ENCODE results near the gene MRPL19.

Gene MRPL19

GRCh38 chr2:75632813-75633212 is 13.8 kb upstream of the MRPL19 start:
- peaks cover 32% of the 10 kb centered on the region for H3K27me3 Mint-ChIP-seq
- no peak for DNase-seq
- no peaks in the 10 kb centered on the region for H3K36me3 Mint-ChIP-seq (ENCODE audit: low read depth)
- peaks cover 1% of the 10 kb centered on the region for H3K4me1 Mint-ChIP-seq (ENCODE audit: low read depth)
- H3K27ac Mint-ChIP-seq = no peak overlapping the region
- H3K4me3 Mint-ChIP-seq = no peak overlapping the region
- no peaks in the 10 kb centered on the region for H3K9me3 Mint-ChIP-seq

DNA sequence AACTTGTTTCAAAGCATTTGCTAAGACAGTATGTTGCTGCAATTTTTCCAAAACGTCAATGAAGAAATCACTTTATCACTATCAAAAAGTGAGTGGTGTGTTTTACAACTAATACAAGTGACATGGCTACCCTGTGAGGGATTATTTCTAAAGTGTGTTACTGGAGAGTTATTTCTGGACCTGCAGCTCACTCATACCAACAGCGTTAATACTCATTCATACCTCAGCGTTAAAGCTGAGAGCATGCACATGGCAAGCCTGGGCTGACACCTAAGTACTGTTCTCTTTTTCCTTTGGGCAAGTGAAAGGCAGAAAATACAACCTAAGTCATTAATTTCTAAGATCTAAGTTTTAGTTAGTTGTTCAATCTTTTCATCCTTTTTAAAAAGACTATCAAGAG is 13.0 kb upstream of the MRPL19 start:
- Mint-ChIP-seq H3K27ac (no peak overlapping the region), H3K9me3 (no peaks in the 10 kb centered on the region), H3K36me3 (ENCODE audit: low read depth) (no peaks in the 10 kb centered on the region), H3K27me3 (peaks cover 38% of the 10 kb centered on the region), H3K4me3 (no peak overlapping the region), H3K4me1 (ENCODE audit: low read depth) (no peaks in the 10 kb centered on the region)
- DNase-seq = no peak

DNA sequence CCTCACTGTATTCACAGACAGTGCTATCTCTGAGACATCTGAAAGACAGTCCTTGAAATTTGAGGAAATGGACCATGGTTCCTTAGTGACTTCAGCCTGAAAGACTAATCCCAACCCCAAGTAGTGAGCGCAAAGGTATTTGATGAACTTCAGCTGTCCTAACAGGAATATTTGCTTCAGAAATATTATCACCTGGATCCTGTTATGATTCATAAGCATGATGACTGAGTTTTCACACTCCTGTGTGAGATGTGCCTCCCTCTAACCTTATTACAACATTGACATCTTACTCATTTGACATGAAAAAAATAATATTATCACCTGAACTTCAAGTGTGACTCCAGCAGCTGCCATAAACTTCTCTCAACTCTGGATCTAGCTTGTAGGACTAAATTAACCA is 11.6 kb upstream of the MRPL19 start:
- DNase-seq = no peak
- Mint-ChIP-seq H3K4me3 (no peak overlapping the region), H3K9me3 (no peaks in the 10 kb centered on the region), H3K4me1 (ENCODE audit: low read depth) (no peaks in the 10 kb centered on the region), H3K27ac (no peak overlapping the region), H3K36me3 (ENCODE audit: low read depth) (no peaks in the 10 kb centered on the region), H3K27me3 (peaks cover 41% of the 10 kb centered on the region)

DNA sequence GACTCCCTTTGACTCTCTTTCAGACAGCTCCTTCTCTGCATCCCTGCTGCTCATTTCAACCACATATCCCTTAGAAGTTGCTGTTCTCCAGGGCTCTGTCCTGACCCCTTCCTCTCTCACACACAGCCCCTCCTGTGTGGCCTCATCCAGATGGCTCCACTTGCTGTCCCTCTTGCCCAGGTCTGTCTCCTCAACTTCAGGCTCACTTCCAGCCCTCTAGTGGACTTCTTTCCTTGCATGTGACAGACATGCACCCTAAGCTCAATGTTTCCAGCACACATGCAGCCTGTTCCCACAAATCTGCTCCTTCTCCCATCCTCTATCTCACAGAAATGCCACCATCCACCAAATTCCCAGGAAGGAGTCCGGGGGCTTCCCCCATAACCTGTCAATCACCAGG is 9.0 kb upstream of the MRPL19 start:
- Mint-ChIP-seq H3K4me3 (no peak overlapping the region), H3K27me3 (peaks cover 30% of the 10 kb centered on the region), H3K9me3 (no peaks in the 10 kb centered on the region), H3K27ac (no peak overlapping the region), H3K36me3 (ENCODE audit: low read depth) (no peaks in the 10 kb centered on the region), H3K4me1 (ENCODE audit: low read depth) (peaks cover 6% of the 10 kb centered on the region)
- no peak for DNase-seq

GRCh38 chr2:75640621-75641121 is 5.9 kb upstream of the MRPL19 start:
- Mint-ChIP-seq H3K36me3 (ENCODE audit: low read depth) (no peaks in the 10 kb centered on the region), H3K9me3 (no peaks in the 10 kb centered on the region), H3K4me1 (ENCODE audit: low read depth) (peaks cover 6% of the 10 kb centered on the region), H3K27me3 (peaks cover 29% of the 10 kb centered on the region), H3K4me3 (no peak overlapping the region), H3K27ac (no peak overlapping the region)
- DNase-seq = peak; percentile 61

DNA sequence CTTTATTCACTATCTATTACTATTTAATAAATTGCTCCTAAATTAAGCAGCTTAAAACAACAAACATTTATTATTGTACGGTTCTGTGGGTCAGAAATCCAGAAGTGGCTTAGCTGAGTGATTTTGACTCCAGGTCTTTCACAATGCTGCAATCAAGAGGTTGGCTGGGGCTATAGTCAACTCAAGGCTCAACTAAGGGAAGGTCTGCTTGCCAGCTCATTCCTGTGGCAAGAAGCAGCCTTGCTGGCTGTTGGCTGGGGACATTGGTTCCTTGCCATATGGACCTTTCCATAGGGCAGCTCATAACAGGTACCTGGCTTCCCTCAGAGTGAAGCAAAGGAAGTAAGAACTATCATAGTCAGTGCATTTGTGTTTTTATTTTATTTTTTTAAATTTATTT is 5.0 kb upstream of the MRPL19 start:
- DNase-seq = no peak
- Mint-ChIP-seq H3K9me3 (no peaks in the 10 kb centered on the region), H3K27me3 (peaks cover 22% of the 10 kb centered on the region), H3K36me3 (ENCODE audit: low read depth) (peaks cover under 1% of the 10 kb centered on the region), H3K27ac (no peak overlapping the region), H3K4me3 (no peak overlapping the region), H3K4me1 (ENCODE audit: low read depth) (peaks cover 12% of the 10 kb centered on the region)

- H3K9me3 Mint-ChIP-seq = no peaks in the 10 kb centered on the region
These were observed 2.6 kb upstream of the MRPL19 start for GRCh38 chr2:75643980-75644379.

DNA sequence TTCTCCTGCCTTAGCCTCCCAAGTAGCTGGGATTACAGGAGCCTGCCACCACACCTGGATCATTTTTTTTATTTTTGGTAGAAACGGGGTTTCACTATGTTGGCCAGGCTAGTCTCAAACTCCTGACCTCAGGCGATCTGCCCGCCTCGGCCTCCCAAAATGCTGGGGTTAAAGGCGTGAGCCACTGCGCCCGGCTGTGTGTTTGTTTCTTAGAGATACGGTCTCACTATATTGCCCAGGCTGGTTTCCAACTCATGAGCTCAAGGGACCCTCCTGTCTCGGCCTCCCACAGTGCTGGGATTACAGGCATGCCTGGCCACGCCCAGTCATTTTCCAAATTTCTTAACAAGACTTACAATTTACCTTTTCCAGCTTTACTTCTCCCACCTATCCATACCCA is 940 bp upstream of the MRPL19 start:
- Mint-ChIP-seq H3K27ac (no peak overlapping the region), H3K4me3 (peak overlapping the region; percentile 94), H3K9me3 (no peaks in the 10 kb centered on the region), H3K4me1 (ENCODE audit: low read depth) (peaks cover 40% of the 10 kb centered on the region), H3K36me3 (ENCODE audit: low read depth) (peaks cover 39% of the 10 kb centered on the region), H3K27me3 (no peaks in the 10 kb centered on the region)
- no peak for DNase-seq

More at GRCh38 chr2:75643980-75644379, 2.6 kb upstream of the MRPL19 start:
- no peak for DNase-seq
- Mint-ChIP-seq H3K27me3 (peaks cover 7% of the 10 kb centered on the region), H3K27ac (no peak overlapping the region), H3K4me3 (no peak overlapping the region), H3K36me3 (ENCODE audit: low read depth) (peaks cover 22% of the 10 kb centered on the region), H3K4me1 (ENCODE audit: low read depth) (peaks cover 28% of the 10 kb centered on the region)

DNA sequence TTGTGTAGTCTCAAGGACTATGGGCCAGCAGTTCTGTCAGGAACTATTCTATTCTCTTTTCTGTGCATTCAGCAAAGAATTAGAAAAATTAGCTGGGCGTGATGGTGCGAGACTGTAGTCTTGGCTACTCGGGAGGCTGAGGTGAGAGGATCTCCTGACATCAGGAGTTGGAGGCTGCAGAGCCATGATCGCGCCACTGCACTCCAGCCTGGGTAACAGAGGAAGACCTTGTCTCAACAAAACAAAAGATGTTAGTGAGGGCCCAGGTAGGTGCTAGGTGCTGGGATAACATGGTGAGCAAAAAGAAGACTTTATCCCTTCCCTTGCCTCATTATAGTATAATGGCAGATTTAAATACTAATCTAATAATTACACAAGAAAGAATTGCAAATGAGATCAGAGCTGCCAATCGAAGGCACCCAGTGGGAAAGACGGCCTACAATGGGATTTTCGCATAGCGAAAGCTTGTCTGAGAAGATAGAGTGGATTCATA is 447 bp upstream of the MRPL19 start:
- H3K4me1 Mint-ChIP-seq (ENCODE audit: low read depth) = peaks cover 37% of the 10 kb centered on the region
- no peak for DNase-seq
- H3K9me3 Mint-ChIP-seq = no peaks in the 10 kb centered on the region
- H3K27me3 Mint-ChIP-seq = no peaks in the 10 kb centered on the region
- peaks cover 44% of the 10 kb centered on the region for H3K36me3 Mint-ChIP-seq (ENCODE audit: low read depth)
- peak overlapping the region; percentile 96 for H3K27ac Mint-ChIP-seq
- H3K4me3 Mint-ChIP-seq = peak overlapping the region; percentile 94

GRCh38 chr2:75647771-75648170 is 1.2 kb downstream of the MRPL19 start:
- Mint-ChIP-seq H3K4me1 (ENCODE audit: low read depth) (peaks cover 45% of the 10 kb centered on the region), H3K4me3 (peak overlapping the region; percentile 94), H3K27me3 (no peaks in the 10 kb centered on the region), H3K27ac (peak overlapping the region; percentile 96), H3K36me3 (ENCODE audit: low read depth) (peaks cover 59% of the 10 kb centered on the region), H3K9me3 (no peaks in the 10 kb centered on the region)
- no peak for DNase-seq

GRCh38 chr2:75654012-75654411 is 7.4 kb downstream of the MRPL19 start:
- Mint-ChIP-seq H3K4me3 (no peak overlapping the region), H3K4me1 (ENCODE audit: low read depth) (peaks cover 39% of the 10 kb centered on the region), H3K9me3 (peaks cover 7% of the 10 kb centered on the region), H3K36me3 (ENCODE audit: low read depth) (peaks cover 97% of the 10 kb centered on the region), H3K27me3 (no peaks in the 10 kb centered on the region), H3K27ac (no peak overlapping the region)
- DNase-seq = no peak

GRCh38 chr2:75655861-75656260 is 9.3 kb downstream of the MRPL19 start:
- no peak for DNase-seq
- H3K4me1 Mint-ChIP-seq (ENCODE audit: low read depth) = peaks cover 29% of the 10 kb centered on the region
- H3K4me3 Mint-ChIP-seq = no peak overlapping the region
- H3K27ac Mint-ChIP-seq = no peak overlapping the region
- peaks cover 19% of the 10 kb centered on the region for H3K9me3 Mint-ChIP-seq
- H3K27me3 Mint-ChIP-seq = no peaks in the 10 kb centered on the region
- H3K36me3 Mint-ChIP-seq (ENCODE audit: low read depth) = peaks cover 97% of the 10 kb centered on the region

GRCh38 chr2:75656563-75656962 is 10.0 kb downstream of the MRPL19 start:
- H3K4me3 Mint-ChIP-seq = no peak overlapping the region
- H3K9me3 Mint-ChIP-seq = peaks cover 20% of the 10 kb centered on the region
- H3K27me3 Mint-ChIP-seq = no peaks in the 10 kb centered on the region
- no peak overlapping the region for H3K27ac Mint-ChIP-seq
- DNase-seq = no peak
- peaks cover 97% of the 10 kb centered on the region for H3K36me3 Mint-ChIP-seq (ENCODE audit: low read depth)
- H3K4me1 Mint-ChIP-seq (ENCODE audit: low read depth) = peaks cover 26% of the 10 kb centered on the region

DNA sequence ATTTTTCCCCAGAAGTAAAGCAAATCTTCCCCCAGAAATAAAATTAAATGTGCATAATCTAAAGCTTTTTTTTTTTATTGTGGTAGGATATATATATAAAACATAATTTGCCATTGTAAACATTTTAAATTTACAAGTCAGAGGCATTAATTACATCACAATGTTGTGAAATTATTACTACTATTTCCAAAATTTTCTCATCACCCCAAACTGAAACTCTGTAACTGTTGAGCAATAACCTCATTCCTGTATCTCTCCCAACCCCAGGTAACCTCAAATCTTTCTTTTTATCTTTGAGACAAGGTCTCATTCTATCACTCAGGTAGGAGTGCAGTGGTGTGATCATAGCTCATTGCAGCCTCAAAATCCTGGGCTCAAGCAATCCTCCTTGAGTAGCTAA is 11.2 kb downstream of the MRPL19 start:
- no peak overlapping the region for H3K27ac Mint-ChIP-seq
- H3K9me3 Mint-ChIP-seq = peaks cover 20% of the 10 kb centered on the region
- no peak for DNase-seq
- H3K4me1 Mint-ChIP-seq (ENCODE audit: low read depth) = peaks cover 23% of the 10 kb centered on the region
- H3K27me3 Mint-ChIP-seq = no peaks in the 10 kb centered on the region
- H3K4me3 Mint-ChIP-seq = no peak overlapping the region
- peaks cover 98% of the 10 kb centered on the region for H3K36me3 Mint-ChIP-seq (ENCODE audit: low read depth)

DNA sequence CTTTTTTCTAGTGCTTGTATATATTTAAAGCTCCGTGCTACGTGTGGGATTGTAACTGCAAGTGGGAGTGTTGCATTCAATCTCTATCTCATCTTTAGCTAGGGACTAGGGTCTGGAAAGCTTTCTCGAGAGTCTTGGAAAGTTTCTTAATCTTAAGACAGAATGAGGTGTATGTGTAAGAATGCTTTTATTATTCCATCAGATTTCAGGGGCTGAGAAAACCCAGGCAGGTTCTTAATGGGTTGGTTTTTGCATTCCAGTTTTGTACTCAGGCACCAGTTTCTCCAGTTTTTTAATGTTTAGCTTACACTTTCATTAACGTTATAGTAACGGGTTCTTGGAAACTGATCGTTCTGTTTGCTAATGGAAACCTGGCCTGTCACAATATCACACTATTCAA is 20.3 kb downstream of the MRPL19 start:
- H3K9me3 Mint-ChIP-seq = no peaks in the 10 kb centered on the region
- H3K4me3 Mint-ChIP-seq = no peak overlapping the region
- DNase-seq = no peak
- H3K27ac Mint-ChIP-seq = no peak overlapping the region
- no peaks in the 10 kb centered on the region for H3K27me3 Mint-ChIP-seq
- no peaks in the 10 kb centered on the region for H3K4me1 Mint-ChIP-seq (ENCODE audit: low read depth)
- H3K36me3 Mint-ChIP-seq (ENCODE audit: low read depth) = peaks cover 88% of the 10 kb centered on the region

- no peaks in the 10 kb centered on the region for H3K27me3 Mint-ChIP-seq
- no peak for DNase-seq
- no peaks in the 10 kb centered on the region for H3K9me3 Mint-ChIP-seq
- peaks cover 84% of the 10 kb centered on the region for H3K36me3 Mint-ChIP-seq (ENCODE audit: low read depth)
- no peak overlapping the region for H3K27ac Mint-ChIP-seq
- no peak overlapping the region for H3K4me3 Mint-ChIP-seq
- H3K4me1 Mint-ChIP-seq (ENCODE audit: low read depth) = peaks cover 3% of the 10 kb centered on the region
These were observed 21.3 kb downstream of the MRPL19 start for GRCh38 chr2:75667884-75668283.
